Activated T-cell treated with anti-CD3 and anti-CD28 coated beads for 1 hour (primary cell): ENCODE measurements around the gene PROM1.

ENCODE experiments used
- DNase-seq: peaks from one replicate; pipeline ENCODE4 v3.0.0-alpha.2; 2020; ENCODE audit warnings: low read depth

PROM1 gene, protein sequence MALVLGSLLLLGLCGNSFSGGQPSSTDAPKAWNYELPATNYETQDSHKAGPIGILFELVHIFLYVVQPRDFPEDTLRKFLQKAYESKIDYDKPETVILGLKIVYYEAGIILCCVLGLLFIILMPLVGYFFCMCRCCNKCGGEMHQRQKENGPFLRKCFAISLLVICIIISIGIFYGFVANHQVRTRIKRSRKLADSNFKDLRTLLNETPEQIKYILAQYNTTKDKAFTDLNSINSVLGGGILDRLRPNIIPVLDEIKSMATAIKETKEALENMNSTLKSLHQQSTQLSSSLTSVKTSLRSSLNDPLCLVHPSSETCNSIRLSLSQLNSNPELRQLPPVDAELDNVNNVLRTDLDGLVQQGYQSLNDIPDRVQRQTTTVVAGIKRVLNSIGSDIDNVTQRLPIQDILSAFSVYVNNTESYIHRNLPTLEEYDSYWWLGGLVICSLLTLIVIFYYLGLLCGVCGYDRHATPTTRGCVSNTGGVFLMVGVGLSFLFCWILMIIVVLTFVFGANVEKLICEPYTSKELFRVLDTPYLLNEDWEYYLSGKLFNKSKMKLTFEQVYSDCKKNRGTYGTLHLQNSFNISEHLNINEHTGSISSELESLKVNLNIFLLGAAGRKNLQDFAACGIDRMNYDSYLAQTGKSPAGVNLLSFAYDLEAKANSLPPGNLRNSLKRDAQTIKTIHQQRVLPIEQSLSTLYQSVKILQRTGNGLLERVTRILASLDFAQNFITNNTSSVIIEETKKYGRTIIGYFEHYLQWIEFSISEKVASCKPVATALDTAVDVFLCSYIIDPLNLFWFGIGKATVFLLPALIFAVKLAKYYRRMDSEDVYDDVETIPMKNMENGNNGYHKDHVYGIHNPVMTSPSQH

DNA sequence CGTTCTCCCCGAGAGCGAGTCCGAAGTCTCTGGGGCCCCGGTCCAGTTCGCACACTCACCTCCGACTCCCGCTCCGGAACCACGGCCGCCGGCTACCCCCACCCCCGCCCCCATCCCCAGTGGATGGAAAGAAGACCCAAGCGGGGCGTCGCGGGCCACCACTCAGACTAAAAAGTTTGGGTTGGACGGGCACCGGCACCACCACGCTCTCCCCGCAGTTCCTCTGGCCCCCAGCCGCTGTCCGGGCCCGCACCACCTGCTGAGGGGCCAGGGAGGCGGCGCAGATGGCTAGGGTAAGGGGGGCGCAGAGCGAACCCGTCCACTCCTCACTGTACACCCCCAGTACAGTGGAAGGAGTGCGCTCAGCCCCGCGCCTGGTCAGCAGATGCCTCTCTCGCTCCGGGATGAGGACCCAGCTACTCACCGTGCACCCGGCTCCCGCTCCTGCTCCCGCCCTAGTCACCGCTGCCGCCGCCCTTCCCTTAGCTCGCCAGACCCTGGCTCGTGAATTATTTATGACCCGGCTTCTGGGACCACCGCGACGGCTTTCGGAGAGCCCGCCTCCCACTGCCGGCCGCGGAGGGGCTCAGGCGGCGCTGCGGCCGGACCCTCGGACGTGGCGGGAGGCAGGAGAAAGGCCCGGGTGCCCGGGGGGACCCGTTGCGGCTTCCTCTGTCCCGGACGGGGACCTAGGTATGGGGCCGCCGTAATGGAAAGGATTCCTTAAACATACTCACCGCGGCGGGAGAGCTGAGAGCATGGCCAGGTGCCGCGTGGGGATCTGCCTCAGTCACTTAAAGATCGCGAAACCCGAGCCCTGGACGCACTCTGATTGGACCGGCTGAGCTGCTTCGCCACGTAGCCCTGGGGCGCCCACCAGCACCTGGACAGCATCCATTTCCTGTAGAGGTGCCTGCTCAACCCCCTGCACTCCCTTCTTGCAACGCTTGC lies at the start of gene PROM1:
Gene PROM1, minus strand, starts transcription at position 783 of the 951 bp plus-strand sequence. CDS start 8,117 bp downstream, outside the sequence.
- DNase-seq: no peak

DNA sequence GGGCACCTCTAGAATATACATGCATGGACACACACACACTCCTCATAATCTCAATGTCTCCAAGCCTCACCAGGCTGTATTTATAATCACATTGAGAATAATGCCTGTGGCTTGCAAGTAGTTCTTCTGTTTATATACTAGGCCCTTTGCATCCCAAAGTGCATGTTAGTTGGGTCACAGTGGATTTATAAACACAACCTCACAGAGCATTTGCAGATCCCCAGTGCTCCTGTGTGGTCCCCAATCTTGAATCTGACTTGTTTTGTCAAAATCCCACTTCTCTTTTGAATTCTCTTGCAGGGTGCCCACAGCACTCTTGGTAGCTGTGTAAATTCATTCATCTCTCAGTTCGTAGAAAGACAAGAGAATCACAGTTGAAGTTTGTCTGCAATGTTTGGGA lies 49.6 kb upstream of the PROM1 start:
- no peak for DNase-seq

DNA sequence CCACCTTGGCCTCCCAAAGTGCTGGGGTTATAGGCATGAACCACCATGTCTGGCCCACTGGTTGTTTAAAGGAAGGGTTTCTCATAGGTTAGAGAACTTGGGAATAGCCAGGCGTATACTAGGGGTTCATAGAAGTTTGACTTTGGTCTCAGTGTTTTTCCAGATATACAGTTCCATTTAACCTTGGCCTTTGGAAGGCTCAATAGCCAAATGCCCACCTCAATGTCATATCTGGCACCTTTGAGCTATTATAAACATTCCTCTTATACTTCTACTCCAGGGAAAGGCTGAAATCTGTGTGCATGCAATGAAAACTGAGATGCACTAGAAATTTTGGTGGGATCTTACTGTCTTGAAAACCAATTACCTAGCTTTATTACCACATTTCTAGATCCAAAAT lies 47.5 kb upstream of the PROM1 start:
- no peak for DNase-seq

DNA sequence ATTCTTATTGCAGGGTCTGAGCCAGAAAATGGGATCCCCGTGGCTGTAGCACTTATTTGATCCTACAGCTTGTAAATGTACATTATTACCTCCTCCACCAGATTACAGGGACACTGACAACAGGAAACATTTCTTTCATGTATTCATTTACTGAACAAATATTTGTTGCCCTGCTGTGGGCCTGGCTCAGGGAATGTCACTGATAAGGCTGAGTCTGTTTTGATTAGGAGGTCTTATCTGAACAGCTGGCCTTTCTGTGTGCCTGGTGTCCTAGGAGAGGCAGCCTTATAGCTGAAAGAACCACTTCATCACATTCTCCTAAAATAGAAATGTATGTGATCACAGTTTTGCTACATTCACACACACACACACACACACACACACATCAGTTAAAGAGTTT lies 45.5 kb upstream of the PROM1 start:
- DNase-seq: no peak

DNA sequence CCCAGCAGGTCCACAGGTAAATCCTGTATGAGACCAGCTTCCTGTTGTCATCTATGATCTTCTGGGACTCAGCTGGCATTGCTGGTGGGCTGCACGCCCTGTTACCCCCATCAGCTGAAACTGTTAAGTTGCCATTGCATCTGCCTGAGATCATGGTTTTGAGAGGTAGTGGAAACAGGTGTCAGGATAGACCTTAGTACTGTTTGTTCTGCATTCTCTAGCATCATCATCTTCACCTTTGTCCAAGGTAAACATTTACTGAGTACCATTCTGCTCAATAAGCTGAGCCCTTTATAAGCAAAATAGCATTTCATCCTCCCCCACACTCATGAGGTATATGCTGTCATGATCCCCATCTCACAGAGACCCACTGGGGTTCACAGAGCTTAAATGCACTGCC lies 42.9 kb upstream of the PROM1 start:
- DNase-seq: no peak

DNA sequence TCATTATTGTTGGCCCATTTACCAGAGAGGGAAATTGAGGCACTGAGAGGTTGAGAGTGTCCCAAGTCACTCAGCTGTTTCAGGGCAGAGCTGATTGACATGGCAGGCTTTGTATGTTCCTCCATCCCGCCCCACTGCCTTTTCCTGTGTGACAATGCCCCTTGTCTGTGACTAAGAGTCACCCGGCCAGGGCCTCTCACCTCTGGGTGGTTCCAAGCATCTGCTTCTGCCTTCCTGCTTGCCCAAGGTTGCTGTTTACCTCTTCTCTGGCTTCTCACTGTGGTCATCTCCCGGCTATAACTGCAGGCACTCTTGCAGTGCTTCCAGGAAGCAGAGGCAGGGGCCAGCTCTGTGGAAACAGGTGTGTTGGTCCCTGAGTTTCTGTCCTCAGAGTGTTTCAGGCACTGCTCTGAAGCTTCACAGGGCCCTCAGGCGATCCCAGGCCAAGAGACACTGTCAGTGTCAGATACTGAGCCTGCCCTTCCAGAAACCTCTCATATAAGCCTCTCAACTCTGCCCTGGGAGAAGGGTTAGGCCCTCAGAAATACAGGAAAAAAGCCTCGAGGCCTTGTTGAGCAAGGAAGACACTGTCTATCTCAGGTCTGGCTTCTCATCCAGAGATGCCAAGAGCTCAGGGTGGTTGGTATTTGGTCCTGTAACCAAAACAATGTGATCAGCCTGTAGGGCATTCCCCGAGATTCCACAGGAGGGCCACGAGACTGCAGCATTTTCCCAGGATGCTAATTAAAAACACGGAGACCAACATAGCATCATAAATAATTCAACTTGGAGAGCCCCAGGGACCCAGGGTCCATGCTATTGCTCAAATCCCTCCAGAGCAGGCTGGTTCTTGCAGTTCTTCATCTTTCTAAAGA lies 42.0 kb upstream of the PROM1 start:
- DNase-seq: no peak

DNA sequence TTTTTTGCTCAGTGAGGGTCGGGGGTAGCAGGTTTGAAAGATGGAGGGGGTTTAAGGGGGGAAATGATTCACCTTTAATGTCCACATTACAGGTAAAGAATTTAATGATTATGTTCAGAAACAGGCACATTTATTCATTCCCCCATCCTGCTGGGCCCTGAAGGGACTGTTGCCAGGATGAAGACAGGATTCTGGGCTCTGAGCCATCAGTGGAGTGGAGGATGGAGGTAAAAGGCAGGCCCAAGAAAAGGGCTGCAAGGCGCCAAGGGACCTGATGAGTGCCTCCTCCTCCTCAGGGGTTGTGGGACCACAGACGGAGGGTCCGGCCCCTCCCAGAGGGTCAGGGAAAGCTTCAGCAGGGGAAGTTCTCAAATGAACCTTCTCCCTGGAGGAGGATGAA lies 40.4 kb upstream of the PROM1 start:
- no peak for DNase-seq

DNA sequence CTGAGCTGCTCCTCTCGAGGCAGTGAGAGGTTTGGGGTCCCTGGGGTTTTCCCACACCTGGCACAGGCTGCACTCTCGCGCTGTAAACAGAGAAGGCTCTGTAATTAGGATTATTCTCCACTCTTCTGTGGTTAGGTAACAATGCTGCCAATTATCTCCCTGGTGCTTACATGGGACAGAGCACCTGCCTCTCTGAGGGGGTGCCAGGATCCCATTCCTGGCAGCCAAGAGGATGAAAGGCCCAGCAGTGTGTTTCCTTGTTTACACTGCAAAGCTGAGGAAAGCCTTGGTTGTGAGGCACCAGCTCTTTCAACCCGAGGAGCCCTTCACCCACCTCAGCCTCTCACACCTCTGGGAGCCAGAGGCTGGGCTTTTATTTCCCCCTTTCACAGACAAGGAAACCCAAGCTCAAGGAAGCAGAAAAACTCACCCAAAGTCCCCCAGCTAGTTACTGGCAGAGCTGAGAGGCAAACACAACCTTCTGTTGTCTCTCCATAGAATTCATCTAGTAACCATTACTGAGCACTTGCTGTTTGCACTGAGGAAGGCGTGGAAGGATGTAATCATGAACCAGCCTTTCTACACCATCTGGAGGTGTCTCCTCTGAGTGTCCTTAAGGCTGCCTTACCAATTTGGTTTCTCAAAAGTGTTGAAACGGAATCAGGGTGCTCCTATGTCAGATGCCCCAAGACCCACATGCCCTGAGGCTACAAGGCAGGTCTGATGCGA lies 39.7 kb upstream of the PROM1 start:
- no peak for DNase-seq

DNA sequence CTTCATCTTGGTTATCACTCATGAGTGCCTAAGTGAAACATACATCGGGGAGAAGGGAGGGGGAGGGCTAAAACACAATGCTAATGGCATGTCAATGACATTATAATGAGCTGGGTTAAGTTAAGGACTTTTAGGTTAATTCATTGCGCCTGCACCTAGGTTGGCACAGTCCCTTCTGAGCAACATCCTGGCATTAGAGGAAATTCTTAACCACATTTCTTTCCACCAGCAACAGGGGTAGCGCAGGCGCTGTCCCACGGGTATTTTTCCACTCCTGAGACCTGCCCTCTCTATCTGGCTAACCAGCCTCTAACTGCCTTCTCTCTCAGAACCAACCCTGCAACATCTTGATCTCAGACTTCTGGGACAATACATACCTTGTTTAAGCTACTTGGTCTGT lies 39.0 kb upstream of the PROM1 start:
- peak; percentile 21 for DNase-seq

DNA sequence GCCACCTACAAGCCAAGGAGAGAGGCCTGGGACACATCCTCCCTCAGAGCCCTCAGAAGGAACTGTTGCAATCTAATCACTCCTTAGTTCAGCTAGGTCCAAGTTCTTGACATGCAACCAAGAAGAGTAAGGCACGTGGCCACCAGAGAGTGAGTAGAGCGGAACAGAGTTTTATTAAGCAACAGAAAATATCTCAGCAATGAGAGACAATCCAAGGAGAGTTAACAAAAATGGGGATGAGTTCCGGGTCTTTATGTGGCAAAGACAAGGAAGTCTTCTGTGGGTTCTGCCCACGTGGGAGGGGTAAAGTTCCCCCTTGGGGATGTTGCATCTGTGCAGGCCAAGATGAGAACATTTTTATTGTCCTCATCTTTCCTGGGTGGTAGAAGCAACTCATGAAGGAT lies 38.5 kb upstream of the PROM1 start:
- DNase-seq: no peak

DNA sequence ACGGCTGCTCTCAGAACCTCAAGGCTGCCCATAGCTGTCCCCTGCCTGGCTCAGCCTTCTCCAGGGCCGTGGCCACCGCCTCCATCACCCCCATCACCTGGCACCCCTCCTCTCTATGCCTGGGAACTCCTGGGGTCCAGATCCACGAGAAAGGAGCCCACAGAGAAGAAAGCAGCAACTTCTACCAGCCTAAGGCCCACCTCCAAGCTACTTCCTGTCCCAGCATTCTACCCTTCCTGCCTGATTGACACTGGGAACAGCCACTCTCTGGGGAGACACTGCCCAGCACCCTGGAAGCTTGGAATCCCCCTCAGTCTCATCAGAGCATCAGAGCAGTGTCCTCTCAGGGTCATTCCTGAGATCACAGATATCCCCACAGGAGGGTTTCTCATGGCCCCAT lies 36.9 kb upstream of the PROM1 start:
- no peak for DNase-seq

DNA sequence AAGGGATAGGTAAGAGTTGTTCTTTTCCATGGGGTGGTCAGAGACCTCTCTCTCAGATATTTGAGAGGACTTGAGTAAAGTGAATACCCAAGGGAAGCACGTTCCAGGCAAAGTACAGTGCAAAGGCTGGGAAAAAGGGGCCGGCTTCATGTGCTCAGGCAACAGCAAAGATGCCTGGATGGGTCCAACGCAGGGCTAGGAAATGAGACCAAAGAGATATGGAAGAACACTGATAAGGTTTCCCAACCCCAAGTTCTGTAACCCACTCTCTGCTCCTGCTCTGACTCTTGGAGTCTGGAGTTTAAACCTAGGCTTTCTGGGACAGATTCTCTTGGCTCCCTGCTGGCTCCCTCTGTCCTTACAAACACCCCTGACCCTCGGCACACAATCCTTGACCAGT lies 36.2 kb upstream of the PROM1 start:
- no peak for DNase-seq

DNA sequence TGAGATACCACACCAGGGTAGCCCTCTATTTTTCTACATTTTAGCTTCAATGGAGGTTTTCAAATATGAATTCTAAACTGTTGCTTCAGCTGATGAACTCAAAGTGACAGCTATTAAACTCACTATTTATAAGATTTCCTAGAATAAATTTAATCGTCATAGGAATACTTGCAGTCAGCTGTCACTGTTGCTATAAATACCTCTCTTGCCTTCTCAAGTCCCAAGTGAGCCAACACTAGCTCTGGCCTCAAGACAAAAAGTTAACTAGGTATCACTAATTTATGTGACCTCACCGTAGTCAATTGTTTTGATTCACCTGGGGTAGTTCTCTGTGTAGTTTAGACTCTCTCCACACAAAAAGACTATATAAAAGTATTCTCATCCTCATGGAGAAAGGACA lies 34.3 kb upstream of the PROM1 start:
- DNase-seq: no peak

DNA sequence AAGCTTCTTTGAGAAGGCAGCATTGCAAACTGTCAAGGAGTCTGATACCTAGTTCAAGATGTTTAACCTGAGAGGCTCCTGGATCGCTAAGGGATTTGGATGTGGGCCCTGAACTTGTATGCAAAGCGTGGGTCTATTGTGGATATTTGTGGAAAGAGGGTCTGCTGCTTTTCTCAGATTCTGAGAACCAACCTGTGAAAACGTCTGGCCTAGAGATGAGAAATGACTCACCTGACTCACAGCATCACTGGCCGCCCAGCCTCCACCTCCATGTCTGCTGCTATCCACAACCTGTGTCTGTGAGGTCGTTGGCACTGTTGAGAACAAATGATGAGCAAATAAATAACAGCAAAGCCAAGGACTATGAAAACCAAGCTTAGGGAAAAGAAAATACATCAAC lies 33.3 kb upstream of the PROM1 start:
- no peak for DNase-seq

DNA sequence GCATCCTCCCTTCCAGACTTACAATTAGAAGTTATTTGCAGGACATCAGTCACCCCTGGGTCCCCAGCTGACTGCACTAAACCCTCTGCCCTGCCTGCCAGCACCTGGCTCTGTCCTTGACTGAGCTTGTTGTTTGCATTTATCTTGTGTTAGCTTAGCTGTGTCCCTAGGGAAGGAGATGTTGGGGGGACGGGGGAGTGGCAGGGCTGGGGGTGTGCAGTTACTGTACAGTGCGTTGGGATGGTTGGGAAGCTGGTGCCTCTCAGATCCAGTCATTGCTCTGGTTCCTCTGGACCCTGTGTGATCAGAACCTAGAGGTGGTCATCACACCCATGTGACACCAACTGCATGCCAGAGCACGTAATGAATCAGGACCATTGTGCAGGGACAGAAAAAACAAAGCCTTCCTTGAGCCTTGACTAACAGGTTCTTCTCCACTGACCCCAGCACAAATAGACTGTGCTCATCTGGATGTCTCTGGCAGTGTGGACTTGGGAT lies 32.7 kb upstream of the PROM1 start:
- DNase-seq: no peak

DNA sequence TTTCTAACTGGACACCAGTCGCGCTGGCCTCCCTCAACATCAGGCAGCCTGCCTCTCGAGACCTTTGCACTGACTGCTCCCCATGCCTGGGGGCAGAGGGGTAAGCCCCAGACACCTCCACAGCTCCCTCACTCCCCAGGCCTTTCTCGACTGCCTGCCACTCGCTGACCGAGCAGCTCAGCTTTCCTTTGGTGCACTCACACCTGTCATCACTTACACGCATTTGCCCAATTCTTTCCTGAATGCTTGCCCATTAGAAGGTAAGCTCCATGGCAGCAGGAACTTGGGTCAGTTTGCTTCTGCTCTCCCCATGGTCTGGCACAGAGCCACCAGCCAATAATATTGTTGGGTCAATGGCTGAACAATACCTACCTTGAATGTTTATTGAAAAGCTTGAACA lies 32.2 kb upstream of the PROM1 start:
- no peak for DNase-seq

DNA sequence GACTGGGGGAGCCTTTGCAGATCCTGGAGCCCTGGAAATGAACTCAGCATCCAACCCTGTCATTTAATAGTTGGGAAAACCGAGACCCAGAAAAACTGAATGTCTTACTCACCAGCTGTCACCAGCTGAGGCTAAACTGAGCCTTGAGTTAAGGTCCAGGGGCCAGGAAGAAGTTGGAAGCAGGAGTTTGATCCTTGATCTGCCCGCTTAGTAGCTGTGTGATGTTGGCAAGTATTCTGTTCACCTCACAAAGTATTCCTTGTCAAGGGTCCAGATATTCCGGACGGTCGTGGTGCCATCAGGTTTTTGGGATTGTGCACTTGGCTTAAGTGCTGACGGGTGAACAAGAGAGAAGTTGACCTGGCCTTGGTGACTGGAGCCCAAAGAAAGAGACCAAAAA lies 30.7 kb upstream of the PROM1 start:
- DNase-seq: no peak

DNA sequence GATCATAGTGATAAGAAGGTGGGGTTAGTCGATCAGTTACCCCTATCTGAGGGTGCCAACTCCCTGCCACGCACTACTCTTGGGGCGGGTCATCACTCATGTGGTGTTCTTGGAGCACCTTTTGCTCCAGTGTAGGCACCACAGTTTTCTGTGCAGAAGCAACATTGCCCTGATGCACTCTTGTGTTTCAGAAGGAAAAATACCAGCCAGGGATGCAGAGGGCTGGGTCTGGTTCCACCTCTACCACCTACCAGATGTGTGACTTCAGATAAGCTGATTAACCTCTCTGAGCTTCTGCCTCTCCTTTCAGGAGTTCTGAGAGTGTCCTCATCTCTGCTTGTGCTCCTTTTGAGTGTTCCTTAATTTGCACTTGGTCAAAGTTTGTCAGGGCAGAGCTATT lies 29.9 kb upstream of the PROM1 start:
- no peak for DNase-seq

DNA sequence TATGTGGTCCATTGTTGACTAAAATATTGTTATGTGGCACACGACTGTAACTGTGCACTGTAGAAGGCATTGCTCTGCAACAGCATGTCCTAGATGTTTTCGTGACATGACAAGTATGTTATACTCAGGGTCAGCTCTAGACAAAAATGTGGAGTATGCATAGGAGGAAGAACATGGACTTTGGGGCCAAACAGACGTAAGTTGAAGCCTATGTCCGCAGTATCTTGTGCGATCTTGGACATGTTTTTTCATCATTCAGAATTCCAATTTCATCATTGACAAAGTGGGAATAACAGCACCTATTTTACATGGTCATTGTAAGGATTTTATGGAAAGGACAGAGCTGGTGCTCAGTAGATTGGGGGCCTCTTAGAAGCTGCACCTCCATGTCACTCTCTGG lies 27.7 kb upstream of the PROM1 start:
- no peak for DNase-seq

DNA sequence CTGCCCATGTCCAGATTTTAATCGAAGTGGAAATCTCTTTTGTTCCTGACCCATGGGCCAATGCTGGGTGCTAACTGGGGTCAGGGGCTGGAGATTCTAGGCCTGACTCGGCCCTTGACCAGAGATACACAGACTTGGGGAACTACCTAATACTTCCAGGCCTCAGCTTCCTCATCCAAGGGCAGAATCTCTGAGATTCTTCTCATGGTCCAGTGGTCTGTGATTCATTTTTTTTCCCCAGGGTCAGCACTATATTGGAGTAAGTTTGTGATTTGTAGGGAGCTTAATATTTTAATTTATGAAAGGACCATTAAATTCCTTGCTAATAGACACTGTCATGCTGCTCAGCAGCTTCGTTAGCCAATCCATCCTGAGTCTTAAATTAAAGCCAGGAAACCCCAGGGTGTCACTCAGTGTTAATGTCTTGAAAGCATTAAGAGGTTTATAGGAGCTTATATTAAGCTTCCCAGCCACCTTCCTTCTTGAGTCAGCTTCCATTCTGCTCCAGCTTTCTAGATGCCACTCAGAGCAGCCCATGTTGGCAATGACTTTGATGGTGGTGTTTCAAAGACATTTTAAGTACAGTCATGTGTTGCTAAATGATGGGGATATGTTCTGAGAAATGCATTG lies 27.0 kb upstream of the PROM1 start:
- DNase-seq: no peak
